SW480 (cell line): ENCODE data around the gene MIOX.

Experiments used
- DNase-seq: peaks from one replicate; pipeline ENCODE4 v3.0.0-alpha.2; 2016; ENCODE audit warnings: low spot score

MIOX gene

GRCh38 chr22:50490531-50491308 is 4.1 kb downstream of the MIOX start:
- no peak for DNase-seq

- DNase-seq: no peak
These were observed 10.4 kb downstream of the MIOX start for GRCh38 chr22:50497093-50497492.

- peak; percentile 83 for DNase-seq
These were observed 11.7 kb downstream of the MIOX start for GRCh38 chr22:50498322-50498890.

- no peak for DNase-seq
These were observed 13.8 kb downstream of the MIOX start for GRCh38 chr22:50500452-50500851.

GRCh38 chr22:50502096-50502495 is 15.4 kb downstream of the MIOX start:
- DNase-seq: no peak

- DNase-seq: no peak
These were observed 16.2 kb downstream of the MIOX start for GRCh38 chr22:50502628-50503474.

GRCh38 chr22:50503475-50504145 is 17.0 kb downstream of the MIOX start:
- no peak for DNase-seq

GRCh38 chr22:50504369-50505211 is 17.9 kb downstream of the MIOX start:
- DNase-seq: peak; percentile 34

- no peak for DNase-seq
These were observed 18.7 kb downstream of the MIOX start for GRCh38 chr22:50505276-50505775.

- DNase-seq: no peak
These were observed 19.3 kb downstream of the MIOX start for GRCh38 chr22:50505776-50506610.

- no peak for DNase-seq
These were observed 20.2 kb downstream of the MIOX start for GRCh38 chr22:50506611-50507420.

- DNase-seq: peak; percentile 70
These were observed 20.8 kb downstream of the MIOX start, which contains the start of gene LMF2 for GRCh38 chr22:50507421-50507990. Gene LMF2, minus strand, starts transcription at chr22:50507702. Its CDS starts 27 bp downstream, at chr22:50507675.

- DNase-seq: peak; percentile 93
These were observed 21.6 kb downstream of the MIOX start, which contains the start of gene NCAPH2 for GRCh38 chr22:50507991-50508884. Gene NCAPH2, plus strand, starts transcription at chr22:50508224. Its CDS starts 114 bp downstream, at chr22:50508338.

- no peak for DNase-seq
These were observed 22.2 kb downstream of the MIOX start for GRCh38 chr22:50508897-50509296.

GRCh38 chr22:50513175-50513574 is 26.5 kb downstream of the MIOX start:
- DNase-seq: no peak

- DNase-seq: no peak
These were observed 29.4 kb downstream of the MIOX start for GRCh38 chr22:50516068-50516467.

GRCh38 chr22:50516891-50517290 is 30.2 kb downstream of the MIOX start:
- DNase-seq: no peak
